H1 (cell line): ENCODE results near the gene TSPAN9.

ENCODE experiments used
- BCL11A ChIP-seq, 2 experiments: IDR thresholded peaks; one replicate each; pipeline ENCODE4 v1.6.1; 2011; ENCODE audit warnings: low read depth in 2 of 2, low read length in 2 of 2, mild to moderate bottlenecking in 2 of 2
- EP300 ChIP-seq, 2 experiments: IDR thresholded peaks; 1 replicate in 1 of 2; 2 replicates in 1 of 2; pipeline ENCODE4 v1.6.1; 2011 to 2012; ENCODE audit warnings: low read depth in 2 of 2, low read length in 2 of 2, mild to moderate bottlenecking in 2 of 2, borderline replicate concordance in 1 of 2, inconsistent platforms in 1 of 2, moderate library complexity in 1 of 2
- EZH2 ChIP-seq: fragments of 200-600 bp; sonication (generic); IDR thresholded peaks from 2 replicates; pipeline ENCODE4 v1.7.1; 2012; ENCODE audit warnings: low read depth, mild to moderate bottlenecking, moderate library complexity, low read length, inconsistent platforms; ENCODE audit not compliant: severe bottlenecking
- JUND ChIP-seq: IDR thresholded peaks from 2 replicates; pipeline ENCODE4 v1.6.1; 2011; ENCODE audit warnings: mild to moderate bottlenecking, improper control_type of control experiment, low read length
- MAFK ChIP-seq: IDR thresholded peaks from 2 replicates; pipeline ENCODE4 v1.6.1; 2012; ENCODE audit warnings: low read depth, mild to moderate bottlenecking, improper control_type of control experiment, low read length
- POLR2A ChIP-seq, 2 experiments: IDR thresholded peaks; 1 replicate in 1 of 2; 2 replicates in 1 of 2; pipeline ENCODE4 v1.6.1; 2011; ENCODE audit warnings: low read depth in 2 of 2, low read length in 2 of 2, mild to moderate bottlenecking in 2 of 2; ENCODE audit errors: control extremely low read depth in 1 of 2
- POLR2AphosphoS5 ChIP-seq: IDR thresholded peaks from 2 replicates; pipeline ENCODE4 v1.6.1; 2011; ENCODE audit warnings: low read depth, low read length
- YY1 ChIP-seq: IDR thresholded peaks from 2 replicates; pipeline ENCODE4 v1.6.1; 2011; ENCODE audit warnings: low read depth, mild to moderate bottlenecking, low read length
- TF ChIP-seq, protein P1 (sequence below), 3 experiments: IDR thresholded peaks; 1 replicate in 2 of 3; 2 replicates in 1 of 3; pipeline versions ENCODE4 v1.5.1 to v1.6.1; 2011; ENCODE audit warnings: low read length in 3 of 3, mild to moderate bottlenecking in 3 of 3, inconsistent platforms in 2 of 3, low read depth in 1 of 3, moderate library complexity in 1 of 3; ENCODE audit not compliant: insufficient read depth in 1 of 3; ENCODE audit errors: control extremely low read depth in 1 of 3
- TF ChIP-seq, protein P2 (sequence below): IDR thresholded peaks from 2 replicates; pipeline ENCODE4 v1.6.1; 2012; ENCODE audit warnings: inconsistent platforms
- TF ChIP-seq, protein P3 (sequence below): fragments of 300-600 bp; sonication (generic); IDR thresholded peaks from 2 replicates; pipeline ENCODE4 v1.7.1; 2012; ENCODE audit warnings: low read length, moderate library complexity, mild to moderate bottlenecking, inconsistent platforms; ENCODE audit not compliant: insufficient replicate concordance

DNA sequence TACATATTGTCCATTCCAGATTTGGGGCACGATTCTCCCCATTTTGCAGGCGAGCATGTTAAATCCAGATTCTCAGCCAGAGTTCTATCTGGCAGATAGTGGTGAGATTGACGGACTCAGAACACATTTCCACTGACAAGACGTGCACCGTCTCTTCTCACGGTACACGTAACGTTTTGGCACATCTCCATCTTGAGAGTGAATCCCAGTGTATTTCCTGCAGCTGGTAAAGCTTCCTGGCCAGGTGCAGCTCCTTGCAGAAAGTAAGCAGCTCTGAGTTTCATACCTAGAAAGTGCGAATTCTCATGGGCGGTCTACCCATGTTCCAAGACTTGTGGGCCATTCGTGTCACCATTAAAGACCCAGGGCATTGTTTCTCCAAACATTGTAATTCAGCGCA, 102.6 kb downstream of the TSPAN9 start:
- TF ChIP-seq POLR2AphosphoS5 (no peak), JUND (no peak), EP300 (IDR thresholded peaks at IDR 0.05; ENCODE audit: borderline replicate concordance in 1 of 2, low read depth in 2 of 2, low read length in 2 of 2) (no peak), EZH2 (no peak), POLR2A (IDR thresholded peaks at IDR 0.05; ENCODE audit: control extremely low read depth in 1 of 2, low read depth in 2 of 2, low read length in 2 of 2) (no peak), MAFK (no peak), BCL11A (IDR thresholded peaks at IDR 0.05; ENCODE audit: low read depth in 2 of 2, low read length in 2 of 2) (no peak), YY1 (no peak)
- TF ChIP-seq, protein P1, sequence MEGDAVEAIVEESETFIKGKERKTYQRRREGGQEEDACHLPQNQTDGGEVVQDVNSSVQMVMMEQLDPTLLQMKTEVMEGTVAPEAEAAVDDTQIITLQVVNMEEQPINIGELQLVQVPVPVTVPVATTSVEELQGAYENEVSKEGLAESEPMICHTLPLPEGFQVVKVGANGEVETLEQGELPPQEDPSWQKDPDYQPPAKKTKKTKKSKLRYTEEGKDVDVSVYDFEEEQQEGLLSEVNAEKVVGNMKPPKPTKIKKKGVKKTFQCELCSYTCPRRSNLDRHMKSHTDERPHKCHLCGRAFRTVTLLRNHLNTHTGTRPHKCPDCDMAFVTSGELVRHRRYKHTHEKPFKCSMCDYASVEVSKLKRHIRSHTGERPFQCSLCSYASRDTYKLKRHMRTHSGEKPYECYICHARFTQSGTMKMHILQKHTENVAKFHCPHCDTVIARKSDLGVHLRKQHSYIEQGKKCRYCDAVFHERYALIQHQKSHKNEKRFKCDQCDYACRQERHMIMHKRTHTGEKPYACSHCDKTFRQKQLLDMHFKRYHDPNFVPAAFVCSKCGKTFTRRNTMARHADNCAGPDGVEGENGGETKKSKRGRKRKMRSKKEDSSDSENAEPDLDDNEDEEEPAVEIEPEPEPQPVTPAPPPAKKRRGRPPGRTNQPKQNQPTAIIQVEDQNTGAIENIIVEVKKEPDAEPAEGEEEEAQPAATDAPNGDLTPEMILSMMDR (IDR thresholded peaks at IDR 0.05; ENCODE audit: control extremely low read depth in 1 of 3, insufficient read depth in 1 of 3, low read depth in 1 of 3, low read length in 3 of 3) = no peak
- TF ChIP-seq, protein P2, sequence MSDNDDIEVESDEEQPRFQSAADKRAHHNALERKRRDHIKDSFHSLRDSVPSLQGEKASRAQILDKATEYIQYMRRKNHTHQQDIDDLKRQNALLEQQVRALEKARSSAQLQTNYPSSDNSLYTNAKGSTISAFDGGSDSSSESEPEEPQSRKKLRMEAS = no peak
- TF ChIP-seq, protein P3, sequence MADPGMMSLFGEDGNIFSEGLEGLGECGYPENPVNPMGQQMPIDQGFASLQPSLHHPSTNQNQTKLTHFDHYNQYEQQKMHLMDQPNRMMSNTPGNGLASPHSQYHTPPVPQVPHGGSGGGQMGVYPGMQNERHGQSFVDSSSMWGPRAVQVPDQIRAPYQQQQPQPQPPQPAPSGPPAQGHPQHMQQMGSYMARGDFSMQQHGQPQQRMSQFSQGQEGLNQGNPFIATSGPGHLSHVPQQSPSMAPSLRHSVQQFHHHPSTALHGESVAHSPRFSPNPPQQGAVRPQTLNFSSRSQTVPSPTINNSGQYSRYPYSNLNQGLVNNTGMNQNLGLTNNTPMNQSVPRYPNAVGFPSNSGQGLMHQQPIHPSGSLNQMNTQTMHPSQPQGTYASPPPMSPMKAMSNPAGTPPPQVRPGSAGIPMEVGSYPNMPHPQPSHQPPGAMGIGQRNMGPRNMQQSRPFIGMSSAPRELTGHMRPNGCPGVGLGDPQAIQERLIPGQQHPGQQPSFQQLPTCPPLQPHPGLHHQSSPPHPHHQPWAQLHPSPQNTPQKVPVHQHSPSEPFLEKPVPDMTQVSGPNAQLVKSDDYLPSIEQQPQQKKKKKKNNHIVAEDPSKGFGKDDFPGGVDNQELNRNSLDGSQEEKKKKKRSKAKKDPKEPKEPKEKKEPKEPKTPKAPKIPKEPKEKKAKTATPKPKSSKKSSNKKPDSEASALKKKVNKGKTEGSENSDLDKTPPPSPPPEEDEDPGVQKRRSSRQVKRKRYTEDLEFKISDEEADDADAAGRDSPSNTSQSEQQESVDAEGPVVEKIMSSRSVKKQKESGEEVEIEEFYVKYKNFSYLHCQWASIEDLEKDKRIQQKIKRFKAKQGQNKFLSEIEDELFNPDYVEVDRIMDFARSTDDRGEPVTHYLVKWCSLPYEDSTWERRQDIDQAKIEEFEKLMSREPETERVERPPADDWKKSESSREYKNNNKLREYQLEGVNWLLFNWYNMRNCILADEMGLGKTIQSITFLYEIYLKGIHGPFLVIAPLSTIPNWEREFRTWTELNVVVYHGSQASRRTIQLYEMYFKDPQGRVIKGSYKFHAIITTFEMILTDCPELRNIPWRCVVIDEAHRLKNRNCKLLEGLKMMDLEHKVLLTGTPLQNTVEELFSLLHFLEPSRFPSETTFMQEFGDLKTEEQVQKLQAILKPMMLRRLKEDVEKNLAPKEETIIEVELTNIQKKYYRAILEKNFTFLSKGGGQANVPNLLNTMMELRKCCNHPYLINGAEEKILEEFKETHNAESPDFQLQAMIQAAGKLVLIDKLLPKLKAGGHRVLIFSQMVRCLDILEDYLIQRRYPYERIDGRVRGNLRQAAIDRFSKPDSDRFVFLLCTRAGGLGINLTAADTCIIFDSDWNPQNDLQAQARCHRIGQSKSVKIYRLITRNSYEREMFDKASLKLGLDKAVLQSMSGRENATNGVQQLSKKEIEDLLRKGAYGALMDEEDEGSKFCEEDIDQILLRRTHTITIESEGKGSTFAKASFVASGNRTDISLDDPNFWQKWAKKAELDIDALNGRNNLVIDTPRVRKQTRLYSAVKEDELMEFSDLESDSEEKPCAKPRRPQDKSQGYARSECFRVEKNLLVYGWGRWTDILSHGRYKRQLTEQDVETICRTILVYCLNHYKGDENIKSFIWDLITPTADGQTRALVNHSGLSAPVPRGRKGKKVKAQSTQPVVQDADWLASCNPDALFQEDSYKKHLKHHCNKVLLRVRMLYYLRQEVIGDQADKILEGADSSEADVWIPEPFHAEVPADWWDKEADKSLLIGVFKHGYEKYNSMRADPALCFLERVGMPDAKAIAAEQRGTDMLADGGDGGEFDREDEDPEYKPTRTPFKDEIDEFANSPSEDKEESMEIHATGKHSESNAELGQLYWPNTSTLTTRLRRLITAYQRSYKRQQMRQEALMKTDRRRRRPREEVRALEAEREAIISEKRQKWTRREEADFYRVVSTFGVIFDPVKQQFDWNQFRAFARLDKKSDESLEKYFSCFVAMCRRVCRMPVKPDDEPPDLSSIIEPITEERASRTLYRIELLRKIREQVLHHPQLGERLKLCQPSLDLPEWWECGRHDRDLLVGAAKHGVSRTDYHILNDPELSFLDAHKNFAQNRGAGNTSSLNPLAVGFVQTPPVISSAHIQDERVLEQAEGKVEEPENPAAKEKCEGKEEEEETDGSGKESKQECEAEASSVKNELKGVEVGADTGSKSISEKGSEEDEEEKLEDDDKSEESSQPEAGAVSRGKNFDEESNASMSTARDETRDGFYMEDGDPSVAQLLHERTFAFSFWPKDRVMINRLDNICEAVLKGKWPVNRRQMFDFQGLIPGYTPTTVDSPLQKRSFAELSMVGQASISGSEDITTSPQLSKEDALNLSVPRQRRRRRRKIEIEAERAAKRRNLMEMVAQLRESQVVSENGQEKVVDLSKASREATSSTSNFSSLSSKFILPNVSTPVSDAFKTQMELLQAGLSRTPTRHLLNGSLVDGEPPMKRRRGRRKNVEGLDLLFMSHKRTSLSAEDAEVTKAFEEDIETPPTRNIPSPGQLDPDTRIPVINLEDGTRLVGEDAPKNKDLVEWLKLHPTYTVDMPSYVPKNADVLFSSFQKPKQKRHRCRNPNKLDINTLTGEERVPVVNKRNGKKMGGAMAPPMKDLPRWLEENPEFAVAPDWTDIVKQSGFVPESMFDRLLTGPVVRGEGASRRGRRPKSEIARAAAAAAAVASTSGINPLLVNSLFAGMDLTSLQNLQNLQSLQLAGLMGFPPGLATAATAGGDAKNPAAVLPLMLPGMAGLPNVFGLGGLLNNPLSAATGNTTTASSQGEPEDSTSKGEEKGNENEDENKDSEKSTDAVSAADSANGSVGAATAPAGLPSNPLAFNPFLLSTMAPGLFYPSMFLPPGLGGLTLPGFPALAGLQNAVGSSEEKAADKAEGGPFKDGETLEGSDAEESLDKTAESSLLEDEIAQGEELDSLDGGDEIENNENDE = no peak
